Loucy (cell line): ENCODE measurements around the gene C11orf97.

ENCODE experiments used
- H2AFZ ChIP-seq: fragments of 200-600 bp; sonication (generic); 2 replicates; pipeline ENCODE4 v1.6.0; 2016; ENCODE audit warnings: antibody characterized with exemption, mild to moderate bottlenecking, low read length, moderate library complexity
- H3F3A ChIP-seq: fragments of 200-600 bp; 2 replicates; pipeline ENCODE4 v1.6.0; 2016; ENCODE audit warnings: antibody characterized with exemption, low read depth, mild to moderate bottlenecking
- H3K27me3 ChIP-seq: fragments of 200-600 bp; sonication (generic); 2 replicates; pipeline ENCODE4 v1.6.1; 2014; ENCODE audit warnings: low read length, mild to moderate bottlenecking; ENCODE audit not compliant: insufficient read depth, poor library complexity, severe bottlenecking
- H3K36me3 ChIP-seq: fragments of 200-600 bp; sonication (generic); 2 replicates; pipeline ENCODE4 v1.6.1; 2016; ENCODE audit warnings: low read length; ENCODE audit not compliant: insufficient read depth
- H3K4me1 ChIP-seq: fragments of 200-600 bp; sonication (generic); 2 replicates; pipeline ENCODE4 v1.5.1; 2014; ENCODE audit warnings: low read length, mild to moderate bottlenecking; ENCODE audit not compliant: insufficient read depth, poor library complexity, severe bottlenecking
- H3K4me2 ChIP-seq: fragments of 200-600 bp; sonication (generic); 2 replicates; pipeline ENCODE4 v1.6.0; 2014; ENCODE audit warnings: antibody characterized with exemption, low read length, low read depth, mild to moderate bottlenecking; ENCODE audit not compliant: poor library complexity, severe bottlenecking
- H3K4me3 ChIP-seq: fragments of 200-600 bp; sonication (generic); 2 replicates; pipeline ENCODE4 v1.5.1; 2014; ENCODE audit warnings: low read length, mild to moderate bottlenecking, mixed read lengths; ENCODE audit not compliant: poor library complexity, severe bottlenecking
- H3K79me2 ChIP-seq: fragments of 200-600 bp; sonication (generic); 2 replicates; pipeline ENCODE4 v1.6.1; 2014; ENCODE audit warnings: low read length; ENCODE audit not compliant: insufficient read depth
- H3K9ac ChIP-seq: fragments of 200-600 bp; sonication (generic); 2 replicates; pipeline ENCODE4 v1.6.0; 2014; ENCODE audit warnings: mild to moderate bottlenecking, low read depth, low read length, moderate library complexity; ENCODE audit not compliant: poor library complexity, severe bottlenecking
- H3K9me2 ChIP-seq: fragments of 200-600 bp; sonication (generic); replicated peaks from 2 replicates; pipeline ENCODE4 v1.6.1; 2016; ENCODE audit warnings: low read depth, low read length, mixed read lengths
- H3K9me3 ChIP-seq: fragments of 200-600 bp; sonication (generic); 2 replicates; pipeline ENCODE4 v1.6.1; 2014; ENCODE audit warnings: mild to moderate bottlenecking, antibody characterized with exemption, low read length, low read depth; ENCODE audit not compliant: insufficient read depth
- H4K20me1 ChIP-seq: fragments of 200-600 bp; sonication (generic); 2 replicates; pipeline ENCODE4 v1.6.0; 2014; ENCODE audit warnings: antibody characterized with exemption, low read length, mild to moderate bottlenecking; ENCODE audit not compliant: insufficient read depth, poor library complexity, severe bottlenecking
- EZH2phosphoT487 ChIP-seq: fragments of 200-600 bp; IDR thresholded peaks from 2 replicates; pipeline ENCODE4 v1.6.1; 2018; ENCODE audit warnings: antibody characterized with exemption, mild to moderate bottlenecking, moderate library complexity, borderline replicate concordance
- TF ChIP-seq, protein P1 (sequence below): fragments of 200-600 bp; sonication (generic); conservative IDR thresholded peaks from 2 replicates; pipeline ENCODE4 v1.5.1; 2014; ENCODE audit warnings: mild to moderate bottlenecking, antibody characterized with exemption, low read length

C11orf97 gene

DNA sequence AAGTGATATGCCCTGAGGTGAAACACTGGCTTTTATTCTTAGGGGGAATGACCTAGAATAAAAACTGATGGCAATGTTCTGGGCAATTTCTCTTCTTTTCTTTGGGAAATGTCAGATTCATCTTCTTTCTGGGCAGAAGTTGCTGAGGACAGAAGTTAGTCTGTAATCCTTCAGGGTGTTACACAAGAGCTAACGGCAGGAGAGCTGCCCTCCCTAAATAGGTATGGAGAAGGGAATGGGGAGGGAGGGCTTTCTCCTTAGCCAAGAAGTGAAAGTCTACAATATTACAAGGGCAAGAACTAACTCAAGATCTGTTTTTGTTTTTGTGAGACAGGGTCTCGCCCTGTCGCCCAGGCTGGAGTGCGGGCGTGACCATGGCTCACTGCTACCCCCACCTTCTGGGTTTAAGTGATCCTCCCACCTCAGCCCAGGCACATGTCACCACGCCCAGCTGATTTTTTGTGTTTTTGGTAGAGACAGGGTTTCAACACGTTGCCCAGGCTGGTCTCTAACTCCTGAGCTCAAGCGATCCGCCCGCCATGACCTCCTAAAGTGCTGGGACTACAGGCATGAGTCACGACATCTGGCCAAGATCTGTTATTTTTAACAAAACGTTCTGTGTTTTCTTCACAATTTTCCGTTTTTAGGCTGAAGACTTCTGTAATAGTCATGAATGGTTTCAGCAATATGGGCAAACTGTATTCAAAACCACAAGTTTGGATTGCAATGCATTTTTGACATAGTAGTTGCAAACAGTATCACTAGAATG lies 62.1 kb downstream of the C11orf97 start:
- Histone ChIP-seq H2AFZ (no peak overlapping the region), H3K27me3 (no peaks in the 10 kb centered on the region), H3K4me1 (peaks cover 5% of the 10 kb centered on the region), H3K4me3 (no peak overlapping the region), H3K4me2 (no peak overlapping the region), H3K36me3 (no peaks in the 10 kb centered on the region), H3K79me2 (no peaks in the 10 kb centered on the region), H4K20me1 (no peaks in the 10 kb centered on the region), H3K9me3 (no peaks in the 10 kb centered on the region), H3F3A (no peaks in the 10 kb centered on the region), H3K9me2 (no peaks in the 10 kb centered on the region), H3K9ac (no peak overlapping the region)
- TF ChIP-seq, protein P1, sequence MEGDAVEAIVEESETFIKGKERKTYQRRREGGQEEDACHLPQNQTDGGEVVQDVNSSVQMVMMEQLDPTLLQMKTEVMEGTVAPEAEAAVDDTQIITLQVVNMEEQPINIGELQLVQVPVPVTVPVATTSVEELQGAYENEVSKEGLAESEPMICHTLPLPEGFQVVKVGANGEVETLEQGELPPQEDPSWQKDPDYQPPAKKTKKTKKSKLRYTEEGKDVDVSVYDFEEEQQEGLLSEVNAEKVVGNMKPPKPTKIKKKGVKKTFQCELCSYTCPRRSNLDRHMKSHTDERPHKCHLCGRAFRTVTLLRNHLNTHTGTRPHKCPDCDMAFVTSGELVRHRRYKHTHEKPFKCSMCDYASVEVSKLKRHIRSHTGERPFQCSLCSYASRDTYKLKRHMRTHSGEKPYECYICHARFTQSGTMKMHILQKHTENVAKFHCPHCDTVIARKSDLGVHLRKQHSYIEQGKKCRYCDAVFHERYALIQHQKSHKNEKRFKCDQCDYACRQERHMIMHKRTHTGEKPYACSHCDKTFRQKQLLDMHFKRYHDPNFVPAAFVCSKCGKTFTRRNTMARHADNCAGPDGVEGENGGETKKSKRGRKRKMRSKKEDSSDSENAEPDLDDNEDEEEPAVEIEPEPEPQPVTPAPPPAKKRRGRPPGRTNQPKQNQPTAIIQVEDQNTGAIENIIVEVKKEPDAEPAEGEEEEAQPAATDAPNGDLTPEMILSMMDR, result no peak
- TF ChIP-seq EZH2phosphoT487, result no peak

- no peaks in the 10 kb centered on the region for H3K9me3 ChIP-seq
- no peaks in the 10 kb centered on the region for H3K9me2 ChIP-seq
- peaks cover 5% of the 10 kb centered on the region for H3K4me1 ChIP-seq
- H3F3A ChIP-seq, result no peaks in the 10 kb centered on the region
- no peaks in the 10 kb centered on the region for H3K27me3 ChIP-seq
- TF ChIP-seq, protein P1, result no peak
- TF ChIP-seq EZH2phosphoT487, result no peak
- no peak overlapping the region for H3K4me2 ChIP-seq
- no peak overlapping the region for H3K9ac ChIP-seq
- H3K36me3 ChIP-seq, result no peaks in the 10 kb centered on the region
- no peaks in the 10 kb centered on the region for H3K79me2 ChIP-seq
- H4K20me1 ChIP-seq, result no peaks in the 10 kb centered on the region
- H2AFZ ChIP-seq, result no peak overlapping the region
- no peak overlapping the region for H3K4me3 ChIP-seq
Observed at GRCh38 chr11:94576306-94576705, 64.0 kb downstream of the C11orf97 start.

GRCh38 chr11:94577841-94578240 lies 65.6 kb downstream of the C11orf97 start:
- Histone ChIP-seq H4K20me1 (no peaks in the 10 kb centered on the region), H2AFZ (no peak overlapping the region), H3K9ac (no peak overlapping the region), H3K4me3 (no peak overlapping the region), H3F3A (no peaks in the 10 kb centered on the region), H3K4me2 (no peak overlapping the region), H3K27me3 (no peaks in the 10 kb centered on the region), H3K79me2 (no peaks in the 10 kb centered on the region), H3K4me1 (peaks cover 5% of the 10 kb centered on the region), H3K36me3 (no peaks in the 10 kb centered on the region), H3K9me2 (no peaks in the 10 kb centered on the region), H3K9me3 (no peaks in the 10 kb centered on the region)
- TF ChIP-seq, protein P1, result no peak
- TF ChIP-seq EZH2phosphoT487, result no peak
